Femur (tissue), 1 donor: Measurements from ENCODE around the gene NPIPA8.
"Not testable (repeated sequence)": the region's sequence is repeated elsewhere in the genome, so short reads cannot be mapped to it uniquely, and the experiment has no call there.

ENCODE experiments used
- DNase-seq: peaks from one replicate; pipeline ENCODE4 v3.0.0-alpha.2; 2017

Gene NPIPA8

DNA sequence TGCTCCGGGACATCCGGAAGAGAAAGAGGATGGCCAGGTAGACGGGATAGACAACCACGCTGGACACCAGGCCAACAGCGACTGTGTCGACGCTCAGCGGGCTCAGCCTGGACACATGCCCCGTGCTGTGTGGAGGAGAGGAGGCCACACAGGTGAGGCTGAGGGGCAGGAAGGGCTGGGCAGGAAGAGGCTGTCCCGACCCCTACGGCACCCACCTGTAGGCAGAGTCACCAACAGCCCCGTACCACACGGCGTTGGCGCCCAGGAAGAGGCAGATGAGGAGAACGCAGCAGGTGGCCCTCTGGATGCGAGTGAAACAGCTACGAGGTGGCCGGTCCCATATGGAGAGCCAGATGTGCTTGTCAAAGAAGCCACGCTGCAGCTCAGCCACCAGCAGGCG lies at the start of gene NPIPA8:
TSS of gene NPIPA8 (minus strand) at position 101 of the 400 bp plus-strand sequence. CDS start 4,074 bp downstream, outside the sequence.
- not testable (repeated sequence) for DNase-seq

DNA sequence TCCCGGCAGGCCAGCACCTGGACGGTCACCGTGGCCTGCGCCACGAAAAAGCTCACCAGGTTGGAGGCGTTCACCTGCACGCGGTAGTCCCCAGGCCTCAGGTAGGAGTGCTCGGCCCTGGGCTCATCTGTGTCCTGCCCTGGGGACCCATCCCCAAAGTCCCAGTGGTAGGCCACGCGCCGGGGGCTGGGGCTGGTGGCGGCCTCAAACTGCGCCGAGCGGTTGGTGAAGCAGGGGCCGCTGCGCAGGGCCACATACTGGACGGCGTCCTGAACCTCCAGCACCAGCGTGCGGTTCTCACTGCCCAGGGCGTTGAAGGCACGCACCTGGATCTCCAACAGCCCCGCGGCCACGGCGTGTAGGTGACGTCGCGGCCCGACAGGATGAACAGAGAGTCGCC lies 48.7 kb upstream of the NPIPA8 start:
- DNase-seq = not testable (repeated sequence)

DNA sequence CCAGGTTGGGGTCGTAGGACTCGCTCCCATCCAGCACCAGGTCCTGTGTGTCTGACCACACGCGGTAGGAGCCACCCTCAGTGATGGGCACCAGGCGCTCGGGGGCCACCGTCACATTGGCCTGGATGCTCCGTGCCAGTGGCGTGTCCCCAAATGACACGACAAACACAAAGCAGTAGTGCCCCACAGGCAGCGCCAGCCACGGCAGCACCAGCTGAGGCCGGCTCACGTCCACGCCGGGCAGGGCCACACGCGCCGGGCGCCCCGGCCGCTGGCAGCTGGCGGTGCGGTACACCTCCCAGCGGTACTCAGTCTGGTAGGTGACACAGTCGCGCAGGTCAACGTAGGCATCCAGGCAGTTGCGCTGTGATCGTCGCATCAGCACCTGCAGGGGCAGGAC lies 48.3 kb upstream of the NPIPA8 start:
- not testable (repeated sequence) for DNase-seq

DNA sequence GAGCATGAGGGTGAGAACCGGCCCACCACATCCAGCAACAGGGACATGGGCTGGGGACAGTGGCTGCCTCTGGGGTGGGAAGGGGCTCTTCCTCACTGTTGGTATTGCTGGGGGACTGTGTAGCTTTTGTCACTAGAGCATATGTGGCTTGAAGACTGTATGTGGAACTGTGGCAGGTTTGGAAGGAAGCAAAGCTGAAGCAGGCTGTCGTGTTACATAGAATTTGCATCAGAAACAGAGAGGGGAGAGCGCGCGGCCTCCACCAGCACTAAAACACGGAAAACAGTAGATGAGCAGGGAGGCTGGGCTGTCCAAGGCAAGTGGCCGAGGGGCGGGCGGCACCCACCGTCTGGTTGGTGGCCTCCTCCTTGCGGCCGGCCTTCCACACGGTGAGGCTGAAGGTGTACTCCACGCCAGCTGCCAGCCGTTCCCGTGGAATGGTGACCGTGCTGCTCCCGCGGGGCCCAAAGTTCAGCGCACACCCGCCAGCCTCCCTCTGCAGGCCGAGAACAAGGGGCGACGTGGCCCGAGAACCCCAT lies 47.6 kb upstream of the NPIPA8 start:
- DNase-seq = not testable (repeated sequence)

DNA sequence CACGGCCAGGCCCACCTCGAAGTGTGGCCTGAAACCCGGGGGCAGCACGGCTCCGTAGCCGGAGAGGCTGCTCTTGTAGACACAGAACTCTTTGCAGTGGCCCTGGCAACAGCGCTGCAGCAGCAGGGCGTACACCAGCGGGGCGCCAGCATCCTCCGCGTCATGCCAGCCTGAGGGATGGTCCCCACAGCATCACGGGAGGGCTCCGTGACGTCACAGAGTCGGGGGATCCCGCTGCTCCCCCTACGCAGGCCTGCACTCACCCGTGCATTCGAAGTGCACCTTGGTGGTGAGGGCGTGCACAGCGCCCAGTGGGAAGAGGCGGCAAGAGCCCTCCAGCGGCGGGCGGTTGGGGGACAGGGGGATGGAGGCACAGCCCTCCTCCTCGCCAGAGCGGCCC lies 46.2 kb upstream of the NPIPA8 start:
- not testable (repeated sequence) for DNase-seq

DNA sequence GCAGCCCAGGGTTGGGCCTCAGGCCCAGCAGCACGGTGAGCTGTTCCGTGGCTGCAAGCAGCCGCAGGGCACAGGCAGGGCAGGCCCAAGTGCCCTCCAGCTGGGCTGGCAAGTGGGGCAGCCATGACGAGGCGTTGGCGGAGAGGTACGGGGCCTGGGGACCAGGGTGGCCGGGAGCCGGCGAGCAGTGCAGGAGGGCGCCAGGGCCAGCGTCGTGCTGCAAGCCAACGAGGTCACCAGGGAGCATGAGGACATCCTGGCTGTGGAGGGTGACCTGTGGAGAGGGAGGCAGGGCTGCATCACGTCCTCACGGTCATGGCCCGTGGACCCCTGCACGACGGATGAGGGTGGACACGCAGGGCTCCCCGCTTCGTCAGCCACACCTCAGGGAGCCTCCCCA lies 11.2 kb upstream of the NPIPA8 start:
- not testable (repeated sequence) for DNase-seq

DNA sequence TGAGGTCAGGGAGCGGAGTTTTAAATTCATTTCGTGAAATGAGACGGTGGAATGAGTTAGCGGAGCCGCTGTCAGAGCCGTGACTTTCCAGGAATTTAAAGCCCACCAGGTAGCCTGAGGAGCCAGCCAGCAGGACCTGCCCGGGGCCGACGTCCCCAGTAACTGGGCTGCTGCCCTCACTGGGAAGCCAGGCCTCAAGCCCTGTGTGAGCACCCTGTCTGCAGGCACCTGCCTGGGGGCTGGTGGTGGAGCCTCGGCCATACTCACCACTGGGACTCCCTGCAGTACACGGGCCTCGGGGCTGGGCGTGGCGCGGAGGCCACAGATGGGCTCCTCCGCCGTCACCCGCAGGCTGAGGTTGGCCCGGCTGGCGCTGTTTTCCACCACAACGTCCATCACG lies 10.5 kb upstream of the NPIPA8 start:
- not testable (repeated sequence) for DNase-seq

DNA sequence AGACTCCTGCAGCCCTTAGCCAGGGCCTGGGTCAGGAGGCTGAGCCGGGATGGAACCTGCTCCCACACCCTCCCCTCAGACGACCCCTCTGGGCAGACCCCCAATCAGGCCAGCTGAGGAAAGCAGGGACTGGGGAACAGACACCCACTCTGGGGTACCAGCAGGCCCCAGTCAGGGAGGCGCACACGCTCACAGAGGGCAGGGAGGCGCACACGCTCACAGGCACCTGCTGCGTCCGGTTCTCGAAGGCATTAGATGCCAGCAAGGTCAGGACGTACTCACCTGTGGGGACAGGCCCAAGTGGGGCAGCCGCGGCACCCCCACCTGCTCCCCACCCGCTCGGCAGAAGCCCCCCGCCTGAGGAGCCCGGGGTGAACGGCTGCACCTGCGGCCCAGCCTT lies 8.1 kb upstream of the NPIPA8 start:
- DNase-seq = not testable (repeated sequence)

DNA sequence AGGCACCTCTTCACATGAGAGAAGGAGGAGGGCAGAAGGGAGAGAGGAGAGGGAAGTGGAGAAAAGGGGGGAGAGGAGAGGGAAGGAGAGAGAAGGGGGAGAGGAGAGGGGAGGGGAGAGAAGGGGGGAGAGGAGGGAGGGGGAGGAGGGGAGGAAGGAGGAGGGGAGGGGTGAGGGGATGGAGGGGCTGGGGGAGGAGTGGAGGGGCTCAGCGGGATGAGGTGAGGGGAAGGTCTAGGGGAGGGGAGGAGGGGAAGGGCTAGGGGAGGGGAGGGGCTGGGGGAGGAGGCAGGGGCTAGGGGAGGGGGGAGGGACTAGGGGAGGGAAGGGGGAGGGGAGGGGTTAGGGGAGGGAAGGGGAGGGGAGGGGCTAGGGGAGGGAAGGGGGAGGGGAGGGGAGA lies 5.5 kb upstream of the NPIPA8 start:
- DNase-seq = not testable (repeated sequence)

DNA sequence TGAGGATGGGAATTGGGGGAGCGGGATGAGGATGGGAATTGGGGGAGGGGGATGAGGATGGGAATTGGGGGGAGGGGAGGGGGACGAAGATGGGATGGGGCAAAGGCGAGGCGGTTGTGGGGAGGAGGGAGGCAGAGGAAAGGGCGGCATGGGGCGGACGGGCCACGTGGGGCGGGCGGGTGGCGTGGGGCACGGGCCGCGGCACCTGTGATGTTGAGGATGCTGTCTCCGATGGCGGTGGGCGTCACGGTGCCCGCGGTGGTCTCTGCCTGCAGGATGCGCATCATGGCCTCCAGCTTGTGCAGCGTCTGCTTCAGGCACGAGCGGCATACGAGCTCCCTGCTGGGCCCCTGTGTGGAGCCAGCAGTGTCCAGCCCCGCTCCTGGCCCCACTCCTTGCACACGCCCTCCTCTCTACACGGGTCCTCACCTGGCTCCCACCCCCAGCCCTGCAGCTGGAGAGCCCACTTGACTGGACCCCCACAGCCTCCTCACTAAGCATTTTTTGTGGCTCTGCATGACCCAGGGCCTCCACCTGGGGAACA lies 5.0 kb upstream of the NPIPA8 start:
- DNase-seq = not testable (repeated sequence)

DNA sequence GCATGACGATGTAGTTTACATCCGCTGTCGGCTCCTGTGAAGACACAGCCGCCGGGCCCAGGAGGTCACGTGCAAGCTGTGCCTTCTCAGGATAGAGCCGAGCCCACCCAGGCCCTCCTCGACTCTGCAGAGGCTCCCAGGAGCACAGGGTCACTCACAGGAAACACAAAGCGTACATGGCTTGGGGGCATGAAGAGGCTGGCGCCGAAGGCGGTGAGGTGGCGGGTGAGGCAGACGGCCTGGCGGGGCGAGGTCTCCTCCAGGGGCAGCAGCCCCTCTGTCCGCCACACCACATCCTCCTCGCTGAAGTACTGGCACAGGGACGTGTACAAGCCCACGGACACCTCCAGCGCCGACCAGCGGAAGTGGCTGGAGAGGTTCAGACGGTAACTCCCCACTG lies 2.7 kb upstream of the NPIPA8 start:
- not testable (repeated sequence) for DNase-seq

DNA sequence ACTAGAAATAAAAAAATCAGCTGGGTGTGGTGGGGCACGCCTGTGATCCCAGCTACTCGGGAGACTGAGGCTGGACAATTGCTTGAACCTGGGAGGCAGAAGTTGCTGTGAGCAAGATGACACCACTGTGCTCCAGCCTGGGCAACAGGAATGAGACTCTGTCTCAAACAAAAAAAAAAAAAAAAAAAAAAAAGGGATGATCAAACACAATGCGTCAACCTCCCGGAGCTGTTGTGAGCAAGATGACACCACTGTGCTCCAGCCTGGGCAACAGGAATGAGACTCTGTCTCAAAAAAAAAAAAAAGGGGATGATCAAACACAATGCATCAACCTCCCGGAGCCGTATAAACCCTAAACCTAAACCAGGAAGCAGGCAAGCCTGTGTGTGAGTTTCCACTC lies 24.7 kb downstream of the NPIPA8 start:
- not testable (repeated sequence) for DNase-seq

DNA sequence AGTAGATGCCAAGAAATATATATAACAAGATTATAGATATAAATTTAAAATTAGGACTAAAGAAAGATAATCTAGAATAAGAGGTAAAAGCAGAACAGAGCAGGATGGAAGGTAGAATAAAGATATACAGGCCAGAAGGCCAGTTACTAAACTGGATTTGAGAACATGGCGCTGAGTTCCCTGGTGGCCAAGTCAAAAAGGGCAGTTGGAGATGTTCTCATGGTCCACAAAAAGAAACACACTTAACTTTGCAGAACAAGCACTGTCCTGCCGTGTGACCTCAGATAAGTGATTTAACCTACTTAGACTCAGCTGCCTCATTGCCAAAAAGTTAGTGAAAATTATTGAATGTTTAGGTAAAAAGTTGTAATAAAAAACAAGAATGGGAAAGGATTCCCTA lies 27.4 kb downstream of the NPIPA8 start:
- DNase-seq = not testable (repeated sequence)

DNA sequence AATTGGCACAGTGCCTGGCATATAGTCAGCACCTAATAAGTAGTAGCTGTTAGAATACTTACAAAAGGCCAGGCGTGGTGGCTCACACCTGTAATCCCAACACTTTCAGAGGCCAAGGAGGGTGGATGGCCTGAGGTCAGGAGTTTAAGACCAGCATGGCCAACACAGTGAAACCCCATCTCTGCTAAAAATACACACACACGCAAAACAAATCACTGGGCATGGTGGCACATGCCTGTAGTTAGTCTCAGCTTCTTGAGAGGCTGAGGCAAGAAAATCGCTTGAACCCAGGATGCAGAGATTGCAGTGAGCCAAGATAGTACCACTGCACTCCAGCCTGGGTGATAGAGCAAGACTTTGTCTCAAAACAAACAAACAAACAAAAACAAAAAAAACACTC lies 29.3 kb downstream of the NPIPA8 start:
- DNase-seq = not testable (repeated sequence)

DNA sequence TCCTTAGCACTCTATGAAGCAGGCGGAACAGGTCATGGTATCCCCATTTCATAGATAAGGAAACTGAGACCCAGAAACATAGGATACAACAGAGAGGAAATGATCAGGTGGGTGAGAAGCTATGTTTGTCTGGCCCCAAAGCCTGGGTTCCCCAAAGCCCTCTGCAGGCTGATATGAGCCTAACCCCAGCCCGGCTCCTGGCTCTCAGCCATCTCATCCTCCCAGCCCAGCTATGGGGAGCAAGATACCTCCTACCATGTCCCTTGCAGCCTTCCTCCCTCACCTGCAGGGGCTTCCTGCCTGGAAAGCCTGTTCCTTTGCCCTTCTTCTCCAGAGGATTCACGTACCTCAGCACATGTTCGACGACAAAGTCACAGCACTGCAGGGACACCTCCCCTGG lies 30.5 kb downstream of the NPIPA8 start:
- not testable (repeated sequence) for DNase-seq

DNA sequence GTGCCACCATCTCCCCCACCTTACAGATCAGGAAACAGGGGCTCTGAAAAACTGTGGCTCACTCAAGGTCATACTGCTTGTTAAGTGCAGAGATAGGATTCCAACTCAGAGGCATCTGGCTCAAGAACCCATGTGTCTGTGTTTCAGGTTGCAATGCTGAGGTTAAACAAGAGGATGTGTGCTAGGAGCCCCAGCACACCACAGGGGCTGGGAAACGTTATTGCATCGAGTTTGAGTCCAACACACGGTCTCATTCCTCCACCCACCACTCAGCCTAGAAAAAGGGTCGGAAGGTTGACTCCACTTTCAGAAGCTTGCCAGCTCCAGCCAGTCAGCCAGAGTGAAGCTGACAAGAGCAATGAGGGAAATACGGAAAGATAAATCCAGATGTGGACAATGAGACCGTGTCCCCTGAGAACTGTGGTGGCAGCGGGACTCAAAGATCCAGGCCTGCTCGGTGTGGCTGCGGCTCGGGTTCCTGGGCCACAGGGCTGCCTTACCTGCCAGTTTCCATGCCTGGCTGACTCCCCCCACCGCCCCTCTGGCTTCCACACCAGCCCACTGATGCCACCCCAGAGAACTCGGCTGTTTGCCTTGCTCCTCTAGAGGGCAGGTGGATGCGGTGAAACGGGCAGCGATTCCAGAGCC lies 33.4 kb downstream of the NPIPA8 start:
- not testable (repeated sequence) for DNase-seq

DNA sequence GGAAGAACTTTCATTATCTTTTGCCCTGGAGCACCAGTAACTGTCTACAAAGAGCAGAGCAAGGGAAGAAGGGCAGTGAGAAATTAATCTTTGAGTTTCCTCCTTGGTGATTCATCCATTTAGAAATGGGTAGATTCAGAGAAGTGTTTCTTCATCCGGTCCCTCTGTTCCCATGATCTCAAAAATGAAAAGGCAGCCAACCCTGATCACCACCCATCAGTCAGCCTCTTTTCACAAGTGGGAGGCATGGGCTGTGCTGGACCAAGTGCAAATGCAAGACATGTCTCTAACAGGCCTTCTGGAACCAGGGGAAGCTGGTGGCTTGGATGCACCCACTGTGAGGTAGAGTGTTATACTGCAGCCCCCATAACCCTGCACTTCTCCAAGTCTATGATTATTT lies 38.8 kb downstream of the NPIPA8 start:
- DNase-seq = not testable (repeated sequence)

DNA sequence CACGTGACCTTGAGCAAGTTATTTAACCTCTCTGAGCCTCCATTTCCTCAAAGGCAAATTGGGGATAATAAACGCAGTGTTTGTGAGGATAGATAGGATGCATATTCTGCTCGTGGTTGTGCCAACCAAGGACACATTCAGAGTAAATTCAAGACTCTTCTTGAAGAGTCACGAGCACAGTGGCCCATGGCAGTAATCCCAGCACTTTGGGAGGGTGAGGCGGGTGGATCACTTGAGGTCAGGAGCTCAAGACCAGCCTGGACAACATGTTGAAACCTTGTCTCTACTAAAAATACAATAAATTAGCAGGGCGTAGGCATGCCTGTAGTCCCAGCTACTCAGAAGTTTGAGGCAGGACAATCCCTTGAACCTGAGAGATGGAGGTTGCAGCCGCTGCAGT lies 39.6 kb downstream of the NPIPA8 start:
- DNase-seq = not testable (repeated sequence)

DNA sequence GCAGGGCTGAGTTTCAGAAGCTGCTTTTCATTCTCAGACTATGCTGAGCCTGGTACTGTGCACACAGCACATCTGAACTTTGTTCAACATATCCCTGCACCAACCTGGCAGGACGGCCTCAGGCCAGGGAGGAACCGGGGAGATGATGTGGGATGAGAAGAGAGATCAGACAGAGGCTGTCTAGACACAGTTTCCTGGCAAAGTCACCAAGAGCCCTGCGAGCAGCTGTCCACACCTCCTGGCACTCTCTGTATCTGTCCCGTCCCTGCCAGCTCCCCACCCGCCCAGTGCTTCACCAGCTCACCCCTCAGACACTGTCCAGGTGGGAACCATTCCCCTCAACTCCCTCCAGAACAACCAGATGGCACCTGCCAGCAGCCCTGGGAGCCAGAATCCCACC lies 42.2 kb downstream of the NPIPA8 start:
- not testable (repeated sequence) for DNase-seq

DNA sequence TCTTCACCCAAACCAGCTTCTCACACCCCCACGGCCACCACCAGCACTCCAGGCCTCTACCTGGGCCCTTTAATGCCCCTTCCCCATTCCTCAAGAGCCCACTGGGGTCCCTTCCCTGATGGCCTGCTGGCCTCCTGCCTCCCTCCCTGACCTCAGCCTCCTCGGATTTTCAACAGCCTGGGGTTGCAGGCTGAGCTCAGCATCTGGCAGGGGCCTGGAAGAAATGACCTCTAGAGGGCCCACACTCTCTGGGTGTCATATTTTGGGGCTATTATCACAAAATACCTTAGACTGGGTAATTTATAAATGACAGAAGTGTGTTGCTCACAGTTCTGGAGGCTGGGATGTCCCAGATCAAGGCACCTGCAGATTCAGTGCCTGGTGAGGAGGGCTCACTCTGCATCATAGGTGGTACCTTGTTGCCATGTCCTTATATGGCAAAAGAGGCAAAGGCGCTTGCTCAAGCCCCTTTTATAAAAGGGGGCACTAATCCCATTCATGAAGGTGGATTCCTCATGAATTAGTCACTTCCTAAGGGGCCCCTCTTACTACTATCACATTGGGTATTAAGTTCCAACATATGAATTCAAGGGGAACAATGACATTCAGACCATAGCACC lies 43.1 kb downstream of the NPIPA8 start:
- not testable (repeated sequence) for DNase-seq

DNA sequence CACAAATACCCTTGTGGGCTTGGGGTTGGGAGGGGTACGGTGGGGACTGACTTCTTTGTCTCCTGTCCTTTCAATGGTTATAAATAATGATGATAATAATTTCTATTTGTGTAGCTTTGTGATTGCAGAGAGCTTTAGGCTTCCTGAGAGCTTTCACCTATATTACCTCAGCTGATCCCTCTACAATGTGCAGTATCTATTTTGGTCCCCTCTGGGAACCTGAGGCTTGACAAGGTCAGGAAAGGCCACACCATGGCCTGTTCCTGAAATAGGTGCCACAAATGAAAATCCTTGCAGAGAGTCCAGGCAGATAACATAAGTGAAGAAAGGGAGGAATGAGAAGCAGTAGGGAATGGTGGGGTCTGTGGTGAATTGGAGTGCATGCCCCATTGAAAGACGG lies 45.6 kb downstream of the NPIPA8 start:
- not testable (repeated sequence) for DNase-seq

DNA sequence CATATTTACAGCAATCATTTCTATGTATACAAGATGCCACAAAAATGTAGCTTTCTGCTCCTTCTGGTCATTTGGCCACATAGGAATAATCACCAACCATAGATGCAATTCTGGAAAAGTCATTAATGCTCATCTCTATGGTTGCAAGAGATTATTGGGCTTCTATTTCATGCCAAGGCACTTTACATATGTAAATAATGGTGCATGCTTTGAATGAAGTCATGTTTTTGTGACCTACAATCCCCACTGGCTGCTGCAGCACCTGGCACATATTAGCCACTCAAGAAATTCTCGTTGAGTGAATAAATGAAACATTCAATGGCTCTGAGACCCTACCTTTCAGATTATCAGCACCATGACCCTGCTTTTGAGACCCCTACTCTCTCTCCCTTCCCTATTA lies 50.2 kb downstream of the NPIPA8 start:
- not testable (repeated sequence) for DNase-seq

DNA sequence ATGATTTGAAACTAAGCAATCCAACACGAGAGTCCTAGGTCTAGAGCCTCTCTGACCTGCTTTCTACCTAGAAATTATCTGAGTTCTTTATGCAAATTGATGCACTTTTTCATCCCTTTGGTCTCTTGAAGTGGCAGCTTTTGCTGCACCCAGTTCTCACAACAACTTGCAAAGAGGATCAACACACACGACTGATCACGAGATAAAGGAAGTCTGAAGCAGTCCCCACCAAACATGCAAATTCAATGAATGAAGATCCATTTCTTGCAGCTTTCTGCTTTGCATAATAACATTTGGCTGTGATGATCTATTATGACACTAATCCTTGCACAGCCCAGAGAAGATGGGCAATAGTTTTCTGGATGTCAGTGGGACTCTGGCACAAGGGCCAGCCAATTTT lies 56.2 kb downstream of the NPIPA8 start:
- DNase-seq = not testable (repeated sequence)

DNA sequence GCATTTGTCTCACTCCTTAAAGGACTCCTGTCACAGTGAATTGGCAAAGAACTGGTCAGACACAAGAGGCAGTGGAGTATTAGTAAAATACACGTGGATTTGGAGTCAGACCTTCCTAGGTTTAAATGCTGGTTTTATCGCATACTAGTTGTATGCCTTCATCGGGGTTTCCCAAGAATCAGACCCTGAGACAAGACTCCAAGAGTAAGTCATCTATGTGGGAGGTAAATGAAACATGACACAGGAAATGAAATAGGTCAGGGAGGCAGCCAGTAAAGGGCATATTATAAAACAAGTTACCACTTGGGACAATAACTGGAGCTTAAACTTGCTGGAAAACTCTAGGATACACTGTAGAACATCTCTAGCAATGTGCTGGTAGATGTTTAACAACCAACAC lies 59.8 kb downstream of the NPIPA8 start:
- DNase-seq = not testable (repeated sequence)
